Transverse colon (tissue), 4 donors: ENCODE measurements around the gene UBE2F. TPM values are rescaled to one million over a fixed set of nuclear protein-coding genes. Genes with fewer than 3 reads are reported as not detected.
"Not testable (repeated sequence)": the region's sequence is repeated elsewhere in the genome, so short reads cannot be mapped to it uniquely, and the experiment has no call there.

Experiments
- DNase-seq: peaks from one replicate; pipeline ENCODE4 v3.0.0-alpha.2; 2019
- H3K27ac ChIP-seq, 4 donors: fragments of 200-600 bp; sonication (generic); 2 replicates each; pipeline ENCODE4 v1.5.1; 2016 to 2018; ENCODE audit warnings: inconsistent platforms in 4 of 4
- H3K27me3 ChIP-seq: fragments of 200-600 bp; sonication (generic); 2 replicates; pipeline ENCODE4 v1.5.1; 2017; ENCODE audit warnings: inconsistent platforms
- H3K36me3 ChIP-seq, 4 donors: fragments of 200-600 bp; sonication (generic); 2 replicates each; pipeline ENCODE4 v1.5.1; 2017 to 2019; ENCODE audit warnings: inconsistent platforms in 4 of 4
- H3K4me1 ChIP-seq, 4 donors: fragments of 200-600 bp; sonication (generic); 2 replicates each; pipeline ENCODE4 v1.5.1; 2017 to 2020; ENCODE audit warnings: inconsistent platforms in 4 of 4
- H3K4me3 ChIP-seq, 4 donors: fragments of 200-600 bp; sonication (generic); 1 replicate in 1 of 4; 2 replicates in 3 of 4; pipeline versions ENCODE4 v1.5.1 to v1.6.1; 2017 to 2019; ENCODE audit warnings: inconsistent platforms in 4 of 4
- H3K9me3 ChIP-seq, 2 donors: fragments of 200-600 bp; sonication (generic); 2 replicates each; pipeline ENCODE4 v1.5.1; 2017 to 2019; ENCODE audit warnings: inconsistent platforms in 2 of 2
- EP300 ChIP-seq: sonication (generic); formaldehyde crosslinking; IDR thresholded peaks from one replicate; pipeline ENCODE4 v1.6.1; 2017; ENCODE audit warnings: antibody characterized with exemption, low read depth
- POLR2A ChIP-seq: fragments of 450-650 bp; IDR thresholded peaks from one replicate; pipeline ENCODE4 v1.6.1; 2016; ENCODE audit warnings: antibody characterized with exemption, mild to moderate bottlenecking, moderate library complexity
- POLR2AphosphoS5 ChIP-seq, 3 donors: sonication (generic); formaldehyde crosslinking; IDR thresholded peaks; one replicate each; pipeline ENCODE4 v1.6.1; 2016; ENCODE audit warnings: antibody characterized with exemption in 3 of 3
- WGBS, 2 donors: methylation state at CpG; one replicate each; pipeline ENCODE4 v1.1.5; 2018; ENCODE audit warnings: low coverage in 1 of 2; 5-methylcytosine and 5-hydroxymethylcytosine counted together
- in situ Hi-C, 4 donors: fragments of 200-750 bp; cut with MboI; loops; one replicate each; pipeline versions ENCODE4 v1.15.0 to v1.15.1; 2017; ENCODE audit warnings: low sequenced_read_pairs in 3 of 4, low pct_ligation_motif_present in 1 of 4, low pct_unique_long_range_greater_than_20kb in 1 of 4
- intact Hi-C: fragments of 100-400 bp; cut with DNase I; formaldehyde crosslinking; loops from one replicate; pipeline ENCODE4 v1.15.1; 2023; ENCODE audit warnings: low total_unique reads
- total RNA-seq, 4 donors: library from RNA; depleted of rRNA; stranded (reverse); fragments of >200 nt; gene quantifications; one replicate each; pipeline ENCODE4 v1.1.0, GENCODE V29; 2016
- TF ChIP-seq, protein P1 (sequence below), 5 experiments: fragments of 200-600 bp in 3 of 5; fragments of 450-650 bp in 2 of 5; sonication (generic) in 3 of 5; IDR thresholded peaks; 1 replicate in 2 of 5; 2 replicates in 3 of 5; pipeline ENCODE4 v1.5.1; 2016 to 2017; ENCODE audit warnings: antibody characterized with exemption in 5 of 5, inconsistent platforms in 3 of 5, mild to moderate bottlenecking in 2 of 5, moderate library complexity in 1 of 5

UBE2F gene
- total RNA-seq, 4 donors from 2014 or later = 66.8 to 79.4 (median 70.5) TPM

DNA sequence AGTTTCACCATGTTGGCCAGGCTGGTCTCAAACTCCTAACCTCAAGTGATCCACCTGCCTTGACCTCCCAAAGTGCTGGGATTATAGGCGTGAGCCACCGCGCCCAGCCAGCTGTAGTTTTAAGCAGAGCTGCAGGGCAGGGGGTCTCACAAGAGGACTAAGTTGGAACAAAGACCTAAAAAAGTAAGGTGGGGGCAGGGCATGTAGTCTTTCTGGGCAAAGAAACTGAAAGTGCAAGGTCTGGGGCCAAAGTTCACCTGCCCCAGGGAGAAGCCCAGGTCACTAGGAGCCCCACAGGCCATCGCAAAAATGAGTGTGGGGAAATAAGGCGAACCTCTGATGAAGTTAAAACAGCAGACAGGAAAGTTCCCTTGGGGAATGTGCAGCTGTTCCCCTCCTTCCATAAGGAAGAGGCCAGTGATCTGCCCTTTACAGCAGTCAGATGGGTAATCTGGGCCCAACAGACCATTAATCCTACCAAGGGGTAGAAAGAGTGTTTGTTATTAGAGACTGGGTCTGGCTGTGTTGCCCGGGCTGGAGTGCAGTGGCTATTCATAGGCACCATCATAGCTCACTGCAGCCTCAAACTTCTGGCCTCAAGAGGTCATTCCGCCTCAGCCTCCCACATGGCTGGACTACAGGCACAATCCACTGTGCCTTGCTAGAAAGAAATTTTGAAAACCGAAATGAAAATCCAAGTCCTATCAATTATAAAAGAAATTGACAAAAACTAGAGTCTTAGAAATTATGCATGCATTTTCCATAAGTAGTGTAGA, 96.8 kb downstream of the UBE2F start:
- no peaks in the 10 kb centered on the region for H3K9me3 ChIP-seq
- in situ Hi-C loops (no loop called here), intact Hi-C loops (loop anchor here (5.0 kb wide), 1 partner anchor 206 kb away; the partner anchor contains the start of gene RAMP1)
- WGBS, 2 donors = 94 to 95% methylated on average over 4 to 8 of the region's 8 CpGs
- TF ChIP-seq POLR2A (no peak), EP300 (no peak), POLR2AphosphoS5 (IDR thresholded peaks at IDR 0.05) (no peak)
- TF ChIP-seq, protein P1, sequence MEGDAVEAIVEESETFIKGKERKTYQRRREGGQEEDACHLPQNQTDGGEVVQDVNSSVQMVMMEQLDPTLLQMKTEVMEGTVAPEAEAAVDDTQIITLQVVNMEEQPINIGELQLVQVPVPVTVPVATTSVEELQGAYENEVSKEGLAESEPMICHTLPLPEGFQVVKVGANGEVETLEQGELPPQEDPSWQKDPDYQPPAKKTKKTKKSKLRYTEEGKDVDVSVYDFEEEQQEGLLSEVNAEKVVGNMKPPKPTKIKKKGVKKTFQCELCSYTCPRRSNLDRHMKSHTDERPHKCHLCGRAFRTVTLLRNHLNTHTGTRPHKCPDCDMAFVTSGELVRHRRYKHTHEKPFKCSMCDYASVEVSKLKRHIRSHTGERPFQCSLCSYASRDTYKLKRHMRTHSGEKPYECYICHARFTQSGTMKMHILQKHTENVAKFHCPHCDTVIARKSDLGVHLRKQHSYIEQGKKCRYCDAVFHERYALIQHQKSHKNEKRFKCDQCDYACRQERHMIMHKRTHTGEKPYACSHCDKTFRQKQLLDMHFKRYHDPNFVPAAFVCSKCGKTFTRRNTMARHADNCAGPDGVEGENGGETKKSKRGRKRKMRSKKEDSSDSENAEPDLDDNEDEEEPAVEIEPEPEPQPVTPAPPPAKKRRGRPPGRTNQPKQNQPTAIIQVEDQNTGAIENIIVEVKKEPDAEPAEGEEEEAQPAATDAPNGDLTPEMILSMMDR (IDR thresholded peaks at IDR 0.05) = no peak
- H3K4me3 ChIP-seq = no peak overlapping the region
- peaks cover 5 to 21% (median 18%) of the 10 kb centered on the region in 4 donors for H3K4me1 ChIP-seq
- H3K27ac ChIP-seq = no peak overlapping the region
- no peaks in the 10 kb centered on the region for H3K36me3 ChIP-seq
- no peaks in the 10 kb centered on the region for H3K27me3 ChIP-seq
- no peak for DNase-seq

GRCh38 chr2:238064376-238064775, 97.6 kb downstream of the UBE2F start:
- in situ Hi-C loops (no loop called here), intact Hi-C loops (loop anchor here (5.0 kb wide), 1 partner anchor 207 kb away; the partner anchor contains the start of gene RAMP1)
- TF ChIP-seq EP300 (no peak), POLR2AphosphoS5 (IDR thresholded peaks at IDR 0.05) (no peak), POLR2A (no peak)
- TF ChIP-seq, protein P1 (IDR thresholded peaks at IDR 0.05) = no peak
- no peaks in the 10 kb centered on the region for H3K27me3 ChIP-seq
- H3K4me3 ChIP-seq = no peak overlapping the region
- H3K4me1 ChIP-seq = peaks cover 5 to 21% (median 18%) of the 10 kb centered on the region in 4 donors
- H3K27ac ChIP-seq = no peak overlapping the region
- 51 to 57% methylated on average over 7 of the region's 7 CpGs for WGBS, 2 donors
- H3K36me3 ChIP-seq = no peaks in the 10 kb centered on the region
- H3K9me3 ChIP-seq = no peaks in the 10 kb centered on the region
- no peak for DNase-seq

DNA sequence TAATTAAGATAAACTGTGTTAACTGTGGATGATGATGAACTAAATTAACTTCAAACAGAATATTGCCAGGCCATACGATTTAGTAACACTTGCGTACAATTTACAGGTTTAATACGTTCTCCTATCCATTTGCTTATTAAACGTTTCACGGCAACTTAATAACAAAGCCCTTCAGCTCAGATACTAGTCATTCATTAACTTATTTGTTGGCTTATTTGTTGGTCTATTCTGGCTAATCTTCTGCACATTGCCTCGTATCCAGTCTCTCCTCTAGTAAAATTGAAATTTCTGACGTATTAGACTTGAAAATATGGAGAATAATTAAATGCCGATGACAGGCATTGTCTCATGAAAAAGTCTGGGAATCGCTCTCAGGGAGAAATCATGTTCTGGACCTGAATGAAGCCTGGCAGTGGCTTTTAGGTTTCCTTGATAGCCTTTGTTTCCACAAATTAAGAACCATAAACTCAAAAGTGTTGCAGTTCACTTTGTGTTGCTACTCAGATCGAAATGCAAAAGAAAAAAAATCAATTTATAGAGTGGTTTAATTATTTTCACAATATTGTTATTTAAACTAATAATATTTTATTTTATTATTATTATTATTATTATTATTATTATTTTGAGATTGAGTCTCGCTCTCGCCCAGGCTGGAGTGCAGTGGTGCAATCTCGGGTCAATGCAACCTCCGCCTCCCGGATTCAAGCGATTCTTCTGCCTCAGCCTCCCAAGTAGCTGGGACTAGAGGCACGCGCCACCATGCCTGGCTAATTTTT, 98.4 kb downstream of the UBE2F start:
- DNase-seq = no peak
- Histone ChIP-seq H3K4me1 (peaks cover 5 to 14% (median 10%) of the 10 kb centered on the region in 4 donors), H3K36me3 (peaks cover 0 to 6% (median 0%) of the 10 kb centered on the region in 4 donors), H3K27ac (no peak overlapping the region), H3K4me3 (no peak overlapping the region), H3K27me3 (no peaks in the 10 kb centered on the region), H3K9me3 (no peaks in the 10 kb centered on the region)
- intact Hi-C loops = no loop called here
- TF ChIP-seq, protein P1 (IDR thresholded peaks at IDR 0.05) = no peak
- TF ChIP-seq EP300 (no peak), POLR2A (no peak)
- 88 to 92% methylated on average over 16 to 18 of the region's 18 CpGs for WGBS, 2 donors
- in situ Hi-C loops = no loop called here

GRCh38 chr2:238066218-238066617, 99.4 kb downstream of the UBE2F start:
- no peak overlapping the region for H3K4me3 ChIP-seq
- H3K4me1 ChIP-seq = peaks cover 5 to 13% (median 9%) of the 10 kb centered on the region in 4 donors
- intact Hi-C loops = no loop called here
- H3K36me3 ChIP-seq = peaks cover 0 to 6% (median 0%) of the 10 kb centered on the region in 4 donors
- no peaks in the 10 kb centered on the region for H3K9me3 ChIP-seq
- 80 to 88% methylated on average over 4 to 9 of the region's 9 CpGs for WGBS, 2 donors
- TF ChIP-seq POLR2A (no peak), EP300 (no peak), POLR2AphosphoS5 (IDR thresholded peaks at IDR 0.05) (no peak)
- TF ChIP-seq, protein P1 (IDR thresholded peaks at IDR 0.05) = no peak
- no peak for DNase-seq
- H3K27me3 ChIP-seq = no peaks in the 10 kb centered on the region
- in situ Hi-C loops = no loop called here
- H3K27ac ChIP-seq = no peak overlapping the region

GRCh38 chr2:238066718-238067117, 99.9 kb downstream of the UBE2F start:
- WGBS, 2 donors = 90 to 96% methylated on average over 3 to 7 of the region's 7 CpGs
- H3K9me3 ChIP-seq, H3K36me3 ChIP-seq, H3K27me3 ChIP-seq, H3K4me1 ChIP-seq, in situ Hi-C loops, DNase-seq, intact Hi-C loops, H3K27ac ChIP-seq, H3K4me3 ChIP-seq: not testable (repeated sequence)
